GM21737 (cell line): ENCODE measurements around the gene RPRML.

Source experiments
- ATAC-seq: cut with Tn5 transposase; IDR thresholded peaks from one replicate; pipeline ENCODE4 v1.9.1; 2021; ENCODE audit warnings: mild to moderate bottlenecking, moderate library complexity; ENCODE audit not compliant: unreplicated experiment

The RPRML gene

GRCh38 chr17:46948544-46948943 is 30.5 kb downstream of the RPRML start:
- no peak for ATAC-seq

- ATAC-seq, result no peak
These were observed 31.8 kb downstream of the RPRML start for GRCh38 chr17:46947216-46947615.

- ATAC-seq, result no peak
These were observed 34.1 kb downstream of the RPRML start for GRCh38 chr17:46944931-46945330.

- no peak for ATAC-seq
These were observed 35.3 kb downstream of the RPRML start for GRCh38 chr17:46943501-46944393.

- ATAC-seq, result no peak
These were observed 35.9 kb downstream of the RPRML start for GRCh38 chr17:46943218-46943500.

- ATAC-seq, result no peak
These were observed 36.4 kb downstream of the RPRML start for GRCh38 chr17:46942441-46943217.

GRCh38 chr17:46940692-46941404 is 38.2 kb downstream of the RPRML start:
- ATAC-seq, result no peak

- no peak for ATAC-seq
These were observed 43.3 kb downstream of the RPRML start for GRCh38 chr17:46935658-46936266.

- ATAC-seq, result no peak
These were observed 47.5 kb downstream of the RPRML start for GRCh38 chr17:46931596-46931995.

GRCh38 chr17:46930051-46930450 is 49.0 kb downstream of the RPRML start:
- no peak for ATAC-seq

- no peak for ATAC-seq
These were observed 49.6 kb downstream of the RPRML start for GRCh38 chr17:46929413-46929812.

GRCh38 chr17:46928467-46929261 is 50.4 kb downstream of the RPRML start:
- ATAC-seq, result no peak
